Suprapubic skin (tissue), 4 donors: ENCODE results near the gene SON. TPM values are rescaled to one million over a fixed set of nuclear protein-coding genes. Genes with fewer than 3 reads are reported as not detected.
"Not testable (repeated sequence)": the region's sequence is repeated elsewhere in the genome, so short reads cannot be mapped to it uniquely, and the experiment has no call there.

ENCODE experiments used
- DNase-seq, 2 donors: peaks; one replicate each; pipeline ENCODE4 v3.0.0-alpha.2; 2019; ENCODE audit warnings: low spot score in 2 of 2
- H3K27ac ChIP-seq: fragments of 200-600 bp; sonication (generic); one replicate; pipeline ENCODE4 v1.5.1; 2019
- H3K27me3 ChIP-seq: fragments of 200-600 bp; sonication (generic); one replicate; pipeline ENCODE4 v1.5.1; 2019
- H3K36me3 ChIP-seq: fragments of 200-600 bp; sonication (generic); one replicate; pipeline ENCODE4 v1.5.1; 2019
- H3K4me1 ChIP-seq: fragments of 200-600 bp; sonication (generic); one replicate; pipeline ENCODE4 v1.5.1; 2019
- H3K4me3 ChIP-seq: fragments of 200-600 bp; sonication (generic); one replicate; pipeline ENCODE4 v1.5.1; 2019; ENCODE audit warnings: mild to moderate bottlenecking
- H3K9me3 ChIP-seq: fragments of 200-600 bp; sonication (generic); one replicate; pipeline ENCODE4 v1.5.1; 2019
- EP300 ChIP-seq: sonication (generic); formaldehyde crosslinking; IDR thresholded peaks from one replicate; pipeline ENCODE4 v1.6.1; 2017; ENCODE audit warnings: antibody characterized with exemption
- POLR2A ChIP-seq, 2 donors: fragments of 450-650 bp; IDR thresholded peaks; one replicate each; pipeline ENCODE4 v1.6.1; 2017; ENCODE audit warnings: antibody characterized with exemption in 2 of 2, mild to moderate bottlenecking in 2 of 2, moderate library complexity in 2 of 2
- POLR2AphosphoS5 ChIP-seq, 3 donors: sonication (generic); formaldehyde crosslinking; IDR thresholded peaks; one replicate each; pipeline ENCODE4 v1.6.1; 2017; ENCODE audit warnings: antibody characterized with exemption in 3 of 3
- WGBS: methylation state at CpG from one replicate; pipeline ENCODE4 v1.1.5; 2018; 5-methylcytosine and 5-hydroxymethylcytosine counted together
- total RNA-seq, 4 donors: library from RNA; depleted of rRNA; stranded (reverse); fragments of >200 nt; gene quantifications; one replicate each; pipeline ENCODE4 v1.1.0, GENCODE V29; 2016
- TF ChIP-seq, protein P1 (sequence below), 2 donors: fragments of 200-600 bp in 1 of 2; fragments of 450-650 bp in 1 of 2; sonication (generic) in 1 of 2; IDR thresholded peaks; one replicate each; pipeline ENCODE4 v1.5.1; 2016 to 2019; ENCODE audit warnings: antibody characterized with exemption in 2 of 2, mild to moderate bottlenecking in 1 of 2, moderate library complexity in 1 of 2

SON gene
- total RNA-seq, 4 donors from 2014 or later = 217 to 417 (median 313) TPM

DNA sequence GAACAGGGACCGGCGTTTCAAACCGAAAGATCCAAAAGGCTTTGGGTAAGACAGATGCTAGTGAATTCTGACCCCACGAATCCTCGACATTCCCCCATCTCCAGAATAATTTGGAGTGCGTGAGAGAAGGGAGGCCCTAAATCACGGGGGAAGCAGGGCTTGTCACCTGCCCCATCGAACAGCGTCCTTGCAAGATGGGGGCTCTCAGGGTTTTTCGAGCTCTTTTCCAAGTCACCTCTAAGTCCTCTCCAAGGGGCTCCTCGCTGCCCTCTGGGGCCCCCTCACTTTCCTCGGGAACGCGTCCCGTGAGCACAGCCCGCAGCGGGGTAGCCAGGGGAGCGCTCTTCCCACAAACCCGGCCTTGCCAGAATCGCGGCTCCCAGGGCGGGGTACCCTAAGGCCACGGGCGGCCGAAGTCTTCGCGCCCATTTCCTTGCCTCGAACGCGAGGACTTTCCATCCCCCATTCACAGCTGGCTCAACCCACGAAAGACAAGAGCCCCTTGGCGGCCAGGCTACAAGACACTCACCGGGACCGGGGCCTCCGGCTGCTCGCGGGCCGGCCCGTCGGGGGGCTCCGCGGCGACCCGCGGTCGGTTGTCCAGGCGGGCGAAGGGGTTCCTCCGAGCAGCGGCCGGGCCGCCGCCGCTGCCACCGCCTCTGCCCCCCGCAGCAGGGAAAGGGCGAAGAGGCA is 45.1 kb downstream of the SON start:
- WGBS = under 1% methylated on average over 34 of the region's 57 CpGs
- TF ChIP-seq EP300 = no peak
- no peak for TF ChIP-seq POLR2A (IDR thresholded peaks at IDR 0.05)
- TF ChIP-seq POLR2AphosphoS5 (IDR thresholded peaks at IDR 0.05) = no peak
- TF ChIP-seq, protein P1, sequence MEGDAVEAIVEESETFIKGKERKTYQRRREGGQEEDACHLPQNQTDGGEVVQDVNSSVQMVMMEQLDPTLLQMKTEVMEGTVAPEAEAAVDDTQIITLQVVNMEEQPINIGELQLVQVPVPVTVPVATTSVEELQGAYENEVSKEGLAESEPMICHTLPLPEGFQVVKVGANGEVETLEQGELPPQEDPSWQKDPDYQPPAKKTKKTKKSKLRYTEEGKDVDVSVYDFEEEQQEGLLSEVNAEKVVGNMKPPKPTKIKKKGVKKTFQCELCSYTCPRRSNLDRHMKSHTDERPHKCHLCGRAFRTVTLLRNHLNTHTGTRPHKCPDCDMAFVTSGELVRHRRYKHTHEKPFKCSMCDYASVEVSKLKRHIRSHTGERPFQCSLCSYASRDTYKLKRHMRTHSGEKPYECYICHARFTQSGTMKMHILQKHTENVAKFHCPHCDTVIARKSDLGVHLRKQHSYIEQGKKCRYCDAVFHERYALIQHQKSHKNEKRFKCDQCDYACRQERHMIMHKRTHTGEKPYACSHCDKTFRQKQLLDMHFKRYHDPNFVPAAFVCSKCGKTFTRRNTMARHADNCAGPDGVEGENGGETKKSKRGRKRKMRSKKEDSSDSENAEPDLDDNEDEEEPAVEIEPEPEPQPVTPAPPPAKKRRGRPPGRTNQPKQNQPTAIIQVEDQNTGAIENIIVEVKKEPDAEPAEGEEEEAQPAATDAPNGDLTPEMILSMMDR (IDR thresholded peaks at IDR 0.05) = no peak
- peak; percentile 74 to 85 for DNase-seq
- Histone ChIP-seq H3K4me1 (peaks cover 14% of the 10 kb centered on the region), H3K27me3 (no peaks in the 10 kb centered on the region), H3K27ac (peak overlapping the region; percentile 80), H3K4me3 (peak overlapping the region; percentile 90), H3K36me3 (no peaks in the 10 kb centered on the region), H3K9me3 (no peaks in the 10 kb centered on the region)

GRCh38 chr21:33588485-33589335 is 45.9 kb downstream of the SON start, which contains the start of gene DONSON:
Gene DONSON (minus strand): TSS chr21:33588684. CDS start chr21:33588641, 43 bp downstream.
- no peaks in the 10 kb centered on the region for H3K27me3 ChIP-seq
- TF ChIP-seq EP300 = no peak
- peak in 1 of 3 donors; percentile 14 for TF ChIP-seq POLR2AphosphoS5 (IDR thresholded peaks at IDR 0.05)
- peak in 1 of 2 donors; percentile 17 for TF ChIP-seq POLR2A (IDR thresholded peaks at IDR 0.05)
- under 1% methylated on average over 31 of the region's 78 CpGs for WGBS
- H3K4me3 ChIP-seq = peak within 1 kb of the TSS; percentile 90
- H3K9me3 ChIP-seq = no peaks in the 10 kb centered on the region
- peaks cover 14% of the 10 kb centered on the region for H3K4me1 ChIP-seq
- DNase-seq = peak; percentile 89 to 91
- no peaks in the 10 kb centered on the region for H3K36me3 ChIP-seq
- peak within 1 kb of the TSS; percentile 80 for H3K27ac ChIP-seq

- H3K36me3 ChIP-seq = peaks cover 74% of the 10 kb centered on the region
- H3K27ac ChIP-seq = no peak overlapping the region
- no peaks in the 10 kb centered on the region for H3K4me1 ChIP-seq
- no peaks in the 10 kb centered on the region for H3K9me3 ChIP-seq
- no peak for DNase-seq
- H3K27me3 ChIP-seq = no peaks in the 10 kb centered on the region
- no peak overlapping the region for H3K4me3 ChIP-seq
- TF ChIP-seq POLR2AphosphoS5 (IDR thresholded peaks at IDR 0.05) = no peak
- 88% methylated on average over 1 of the region's 1 CpG for WGBS
These were observed 55.2 kb downstream of the SON start for GRCh38 chr21:33598051-33598450.

DNA sequence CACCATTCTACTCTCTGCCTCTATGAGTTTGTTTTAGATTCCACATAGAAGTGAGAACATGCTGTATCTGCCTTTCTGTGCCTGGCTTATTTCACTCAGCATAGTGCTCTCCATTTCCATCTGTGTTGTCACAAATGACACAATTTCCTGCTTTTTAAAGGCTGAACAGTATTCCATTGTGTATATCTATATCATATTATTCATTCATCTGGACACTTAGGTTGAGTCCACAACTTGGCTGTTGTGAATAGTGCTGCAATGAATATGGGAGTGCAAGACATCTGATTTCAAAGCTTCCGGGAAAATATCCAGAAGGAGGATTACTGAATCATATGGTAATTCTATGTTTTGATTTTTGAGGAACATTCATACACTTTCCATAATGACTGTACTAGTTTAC is 65.7 kb downstream of the SON start:
- WGBS = 54% methylated on average over 1 of the region's 1 CpG
- no peak overlapping the region for H3K27ac ChIP-seq

DNA sequence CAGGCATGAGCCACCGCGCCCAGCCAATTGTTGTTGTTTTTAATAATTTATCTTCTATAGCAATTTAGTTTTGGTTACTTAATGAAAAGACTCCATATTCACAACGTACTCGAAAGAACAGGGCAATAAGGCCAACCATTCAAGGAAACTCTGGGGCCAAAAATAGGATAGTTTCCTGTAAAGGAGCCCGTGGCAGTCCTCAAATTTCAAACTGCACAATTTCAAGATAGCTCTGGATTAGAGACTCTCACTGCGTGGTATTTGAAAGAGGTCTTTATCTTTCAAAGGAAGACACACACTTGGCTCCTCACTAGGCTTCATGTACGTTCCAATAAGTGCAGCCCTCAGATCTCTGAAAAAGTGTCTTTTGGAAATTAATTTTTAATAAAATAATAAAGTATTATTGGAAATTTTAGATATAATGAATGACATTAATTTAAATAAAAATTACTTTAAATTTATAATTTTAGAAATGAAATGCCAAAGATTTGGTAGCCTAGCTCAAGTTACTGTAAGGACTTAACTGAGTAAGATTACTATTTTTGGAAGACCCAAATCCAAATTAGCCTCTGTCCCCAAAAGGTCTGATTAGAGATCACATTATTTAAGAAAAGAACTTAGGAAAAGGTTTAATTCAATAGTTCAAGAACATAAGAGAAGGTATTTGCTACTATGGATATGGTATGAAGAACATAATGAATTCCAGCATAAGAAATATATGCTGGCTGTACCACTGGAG is 68.3 kb downstream of the SON start:
- Histone ChIP-seq H3K36me3 (peaks cover 48% of the 10 kb centered on the region), H3K27me3 (no peaks in the 10 kb centered on the region), H3K4me1 (no peaks in the 10 kb centered on the region), H3K9me3 (no peaks in the 10 kb centered on the region), H3K27ac (no peak overlapping the region), H3K4me3 (no peak overlapping the region)
- TF ChIP-seq POLR2AphosphoS5 (IDR thresholded peaks at IDR 0.05) = no peak
- no peak for TF ChIP-seq POLR2A (IDR thresholded peaks at IDR 0.05)
- TF ChIP-seq EP300 = no peak
- TF ChIP-seq, protein P1 (IDR thresholded peaks at IDR 0.05) = no peak
- 89% methylated on average over 7 of the region's 7 CpGs for WGBS
- no peak for DNase-seq

More for the DNA sequence above, 65.7 kb downstream of the SON start:
- DNase-seq = no peak
- H3K4me1 ChIP-seq = no peaks in the 10 kb centered on the region
- no peaks in the 10 kb centered on the region for H3K27me3 ChIP-seq
- no peak overlapping the region for H3K4me3 ChIP-seq
- no peaks in the 10 kb centered on the region for H3K9me3 ChIP-seq
- TF ChIP-seq POLR2A (IDR thresholded peaks at IDR 0.05) (no peak), POLR2AphosphoS5 (IDR thresholded peaks at IDR 0.05) (no peak), EP300 (no peak)
- TF ChIP-seq, protein P1 (IDR thresholded peaks at IDR 0.05) = no peak
- peaks cover 44% of the 10 kb centered on the region for H3K36me3 ChIP-seq

DNA sequence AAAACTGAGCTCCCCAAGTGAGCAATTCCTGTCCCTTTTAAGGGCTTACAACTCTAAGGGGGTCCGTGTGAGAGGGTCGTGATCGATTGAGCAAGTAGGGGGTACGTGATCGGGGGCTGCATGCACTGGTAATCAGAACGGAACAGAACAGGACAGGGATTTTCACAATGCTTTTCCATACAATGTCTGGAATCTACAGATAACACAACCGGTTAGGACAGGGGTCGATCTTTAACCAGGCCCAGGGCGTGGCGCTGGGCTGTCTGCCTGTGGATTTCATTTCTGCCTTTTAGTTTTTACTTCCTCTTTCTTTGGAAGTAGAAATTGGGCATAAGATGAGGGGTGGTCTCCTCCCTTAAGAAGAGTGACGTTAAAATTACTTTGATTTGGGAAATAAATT is 74.7 kb downstream of the SON start:
- WGBS = 91% methylated on average over 11 of the region's 11 CpGs
- peaks cover 51% of the 10 kb centered on the region for H3K36me3 ChIP-seq
- H3K9me3 ChIP-seq, DNase-seq, H3K27me3 ChIP-seq, H3K4me1 ChIP-seq, H3K27ac ChIP-seq, H3K4me3 ChIP-seq: not testable (repeated sequence)
